Tibial nerve (tissue), 4 donors: ENCODE results near the gene PRR16. TPM values are rescaled to one million over a fixed set of nuclear protein-coding genes. Genes with fewer than 3 reads are reported as not detected.

Source experiments
- DNase-seq, 2 donors: peaks; one replicate each; pipeline ENCODE4 v3.0.0-alpha.2; 2019; ENCODE audit warnings: low spot score in 2 of 2
- H3K27ac ChIP-seq, 4 donors: fragments of 200-600 bp; sonication (generic) in 3 of 4; one replicate each; pipeline ENCODE4 v1.5.1; 2017 to 2019; ENCODE audit warnings: mild to moderate bottlenecking in 1 of 4
- H3K27me3 ChIP-seq, 2 donors: fragments of 200-600 bp; sonication (generic) in 1 of 2; one replicate each; pipeline versions ENCODE4 v1.5.1 to v1.6.0; 2017 to 2019
- H3K36me3 ChIP-seq, 3 donors: fragments of 200-600 bp; sonication (generic); one replicate each; pipeline ENCODE4 v1.5.1; 2018 to 2019
- H3K4me1 ChIP-seq, 4 donors: fragments of 200-600 bp; sonication (generic) in 3 of 4; one replicate each; pipeline ENCODE4 v1.5.1; 2017 to 2019
- H3K4me3 ChIP-seq, 4 donors: fragments of 200-600 bp; sonication (generic) in 3 of 4; one replicate each; pipeline ENCODE4 v1.5.1; 2017 to 2019; ENCODE audit warnings: mild to moderate bottlenecking in 1 of 4, moderate library complexity in 1 of 4
- H3K9me3 ChIP-seq, 4 donors: fragments of 200-600 bp; sonication (generic) in 3 of 4; one replicate each; pipeline ENCODE4 v1.5.1; 2017 to 2019
- EP300 ChIP-seq, 2 donors: sonication (generic); formaldehyde crosslinking; IDR thresholded peaks; one replicate each; pipeline ENCODE4 v1.6.1; 2017; ENCODE audit warnings: antibody characterized with exemption in 2 of 2, mild to moderate bottlenecking in 1 of 2
- POLR2A ChIP-seq, 2 donors: fragments of 450-650 bp; IDR thresholded peaks; one replicate each; pipeline ENCODE4 v1.6.1; 2017; ENCODE audit warnings: antibody characterized with exemption in 2 of 2, mild to moderate bottlenecking in 2 of 2, moderate library complexity in 2 of 2
- WGBS, 2 donors: methylation state at CpG; one replicate each; pipeline ENCODE4 v1.1.5; 2018; 5-methylcytosine and 5-hydroxymethylcytosine counted together
- total RNA-seq, 4 donors: library from RNA; depleted of rRNA; stranded (reverse); fragments of >200 nt; gene quantifications; one replicate each; pipeline ENCODE4 v1.1.0, GENCODE V29; 2016
- TF ChIP-seq, protein P1 (sequence below), 5 experiments: fragments of 200-600 bp in 3 of 5; fragments of 450-650 bp in 2 of 5; sonication (generic) in 3 of 5; IDR thresholded peaks; one replicate each; pipeline ENCODE4 v1.5.1; 2016 to 2019; ENCODE audit warnings: antibody characterized with exemption in 5 of 5, mild to moderate bottlenecking in 3 of 5, moderate library complexity in 2 of 5

PRR16 gene
- total RNA-seq, 4 donors from 2014 or later, result 2.1 to 5.1 (median 2.5) TPM; not detected in 1

DNA sequence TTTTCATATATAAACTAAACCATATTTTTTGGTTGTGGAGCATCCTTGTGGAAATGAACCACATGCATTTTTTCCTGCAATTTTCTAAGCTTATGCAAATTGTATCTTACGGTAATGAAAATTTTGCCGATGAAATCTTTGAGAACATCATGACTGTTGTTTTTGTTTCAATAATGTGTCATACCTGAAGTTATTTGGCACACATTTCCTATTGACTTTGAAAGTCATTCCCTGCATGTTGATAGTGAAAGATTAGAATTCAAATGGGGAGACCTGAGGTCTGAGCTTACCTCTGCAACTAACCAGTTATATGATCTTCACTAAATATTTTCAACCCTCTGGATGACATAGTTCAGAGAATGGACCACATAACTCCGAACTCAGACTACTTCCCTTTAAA is 88.5 kb downstream of the PRR16 start:
- Histone ChIP-seq H3K9me3 (no peaks in the 10 kb centered on the region), H3K27ac (no peak overlapping the region), H3K36me3 (no peaks in the 10 kb centered on the region), H3K4me1 (no peaks in the 10 kb centered on the region), H3K4me3 (no peak overlapping the region), H3K27me3 (no peaks in the 10 kb centered on the region)
- no peak for DNase-seq
- WGBS, 2 donors, result 90 to 92% methylated on average over 3 of the region's 3 CpGs
- no peak for TF ChIP-seq EP300 (IDR thresholded peaks at IDR 0.05)
- TF ChIP-seq, protein P1, sequence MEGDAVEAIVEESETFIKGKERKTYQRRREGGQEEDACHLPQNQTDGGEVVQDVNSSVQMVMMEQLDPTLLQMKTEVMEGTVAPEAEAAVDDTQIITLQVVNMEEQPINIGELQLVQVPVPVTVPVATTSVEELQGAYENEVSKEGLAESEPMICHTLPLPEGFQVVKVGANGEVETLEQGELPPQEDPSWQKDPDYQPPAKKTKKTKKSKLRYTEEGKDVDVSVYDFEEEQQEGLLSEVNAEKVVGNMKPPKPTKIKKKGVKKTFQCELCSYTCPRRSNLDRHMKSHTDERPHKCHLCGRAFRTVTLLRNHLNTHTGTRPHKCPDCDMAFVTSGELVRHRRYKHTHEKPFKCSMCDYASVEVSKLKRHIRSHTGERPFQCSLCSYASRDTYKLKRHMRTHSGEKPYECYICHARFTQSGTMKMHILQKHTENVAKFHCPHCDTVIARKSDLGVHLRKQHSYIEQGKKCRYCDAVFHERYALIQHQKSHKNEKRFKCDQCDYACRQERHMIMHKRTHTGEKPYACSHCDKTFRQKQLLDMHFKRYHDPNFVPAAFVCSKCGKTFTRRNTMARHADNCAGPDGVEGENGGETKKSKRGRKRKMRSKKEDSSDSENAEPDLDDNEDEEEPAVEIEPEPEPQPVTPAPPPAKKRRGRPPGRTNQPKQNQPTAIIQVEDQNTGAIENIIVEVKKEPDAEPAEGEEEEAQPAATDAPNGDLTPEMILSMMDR (IDR thresholded peaks at IDR 0.05), result no peak
- TF ChIP-seq POLR2A (IDR thresholded peaks at IDR 0.05), result no peak

DNA sequence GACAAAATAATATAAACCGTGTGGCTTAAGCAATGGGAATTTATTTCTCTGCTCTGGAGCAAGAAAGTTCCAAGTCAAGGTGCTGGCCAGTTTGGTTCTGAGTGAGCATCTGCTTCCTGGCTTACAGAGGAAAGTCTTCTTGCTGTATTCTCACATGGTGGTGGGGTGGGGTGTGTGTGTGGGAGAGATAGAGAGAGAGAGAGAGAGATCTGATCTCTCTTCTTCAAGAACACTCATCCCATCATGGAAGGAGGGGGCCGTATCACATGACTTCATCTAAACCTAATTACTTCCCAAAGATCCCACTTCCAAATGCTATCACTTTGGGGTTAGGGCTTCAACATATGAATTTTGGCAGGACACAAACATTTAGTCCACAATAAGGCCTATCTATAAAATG is 91.2 kb downstream of the PRR16 start:
- peaks cover 0 to 5% (median 0%) of the 10 kb centered on the region in 4 donors for H3K9me3 ChIP-seq
- H3K27me3 ChIP-seq, result no peaks in the 10 kb centered on the region
- DNase-seq, result no peak
- H3K27ac ChIP-seq, result no peak overlapping the region
- H3K4me3 ChIP-seq, result no peak overlapping the region
- H3K36me3 ChIP-seq, result no peaks in the 10 kb centered on the region
- no peaks in the 10 kb centered on the region for H3K4me1 ChIP-seq
- WGBS, 2 donors, result 81 to 85% methylated on average over 2 of the region's 2 CpGs
- TF ChIP-seq, protein P1 (IDR thresholded peaks at IDR 0.05), result no peak

DNA sequence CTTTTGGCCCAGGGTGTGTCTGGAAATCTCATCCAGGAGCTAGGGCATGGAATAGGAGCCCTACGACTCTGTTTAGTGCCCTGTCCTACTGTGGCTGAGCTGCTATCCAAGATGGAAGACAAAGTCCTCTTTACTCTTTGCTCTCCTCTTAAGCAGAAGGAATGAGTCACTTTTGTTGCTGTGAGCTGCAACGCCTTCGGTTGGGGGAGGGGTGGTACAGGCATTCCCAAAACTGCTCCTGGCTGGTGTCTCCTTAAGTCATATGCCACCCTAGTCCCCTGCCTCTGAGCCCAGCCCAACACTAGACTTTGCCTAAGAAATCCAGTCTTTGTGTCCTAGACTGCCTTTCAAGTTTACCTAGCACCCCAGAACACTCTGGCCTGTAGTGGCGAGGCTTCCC is 99.9 kb downstream of the PRR16 start:
- WGBS, 2 donors, result 92% methylated on average over 4 of the region's 4 CpGs
- no peaks in the 10 kb centered on the region for H3K36me3 ChIP-seq
- H3K9me3 ChIP-seq, result peaks cover 0 to 5% (median 0%) of the 10 kb centered on the region in 4 donors
- DNase-seq, result no peak
- no peak overlapping the region for H3K4me3 ChIP-seq
- no peak for TF ChIP-seq POLR2A (IDR thresholded peaks at IDR 0.05)
- TF ChIP-seq, protein P1 (IDR thresholded peaks at IDR 0.05), result no peak
- H3K27me3 ChIP-seq, result no peaks in the 10 kb centered on the region
- no peaks in the 10 kb centered on the region for H3K4me1 ChIP-seq
- H3K27ac ChIP-seq, result no peak overlapping the region

DNA sequence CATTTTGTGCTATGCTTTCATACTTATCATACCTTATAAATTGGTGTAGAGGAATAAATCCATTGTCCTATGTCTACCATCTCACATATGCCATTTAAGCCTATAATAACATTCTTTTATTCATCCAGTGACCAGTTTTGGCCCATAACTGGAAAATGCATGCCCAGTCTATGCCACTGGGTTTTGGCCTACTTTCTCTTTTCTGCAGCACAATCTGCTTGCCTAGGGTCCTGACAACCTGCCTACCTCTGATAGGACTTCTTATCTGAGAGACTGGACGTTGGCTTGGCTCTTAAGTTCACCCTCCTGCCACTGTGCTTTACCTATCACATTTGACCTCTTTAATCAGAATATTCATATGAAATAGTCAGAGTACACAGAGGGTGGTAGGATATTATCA is 103.0 kb downstream of the PRR16 start:
- Histone ChIP-seq H3K36me3 (no peaks in the 10 kb centered on the region), H3K4me1 (no peaks in the 10 kb centered on the region), H3K4me3 (no peak overlapping the region), H3K27ac (no peak overlapping the region), H3K27me3 (no peaks in the 10 kb centered on the region), H3K9me3 (no peaks in the 10 kb centered on the region)
- DNase-seq, result no peak
- 62 to 73% methylated on average over 1 of the region's 1 CpG for WGBS, 2 donors
- TF ChIP-seq, protein P1 (IDR thresholded peaks at IDR 0.05), result no peak

DNA sequence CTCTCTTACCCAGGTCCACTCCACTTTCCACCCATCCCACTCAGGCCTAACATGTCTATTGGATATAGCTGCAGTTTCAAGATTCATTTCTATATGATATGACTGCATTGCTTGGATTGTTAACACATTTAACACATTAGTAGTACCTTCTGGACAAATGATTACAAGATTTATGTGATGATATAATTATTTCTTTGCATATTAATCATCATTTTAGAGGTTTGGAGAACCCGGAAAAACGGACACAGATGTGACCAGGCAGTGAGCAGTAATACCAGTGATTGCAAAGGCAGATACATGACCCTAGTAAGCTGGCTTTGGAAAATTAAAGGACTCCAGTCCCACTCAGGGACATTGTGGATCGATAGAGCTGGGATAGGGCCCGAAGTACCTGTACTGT is 103.8 kb downstream of the PRR16 start:
- Histone ChIP-seq H3K4me3 (no peak overlapping the region), H3K4me1 (no peaks in the 10 kb centered on the region), H3K27ac (no peak overlapping the region), H3K9me3 (no peaks in the 10 kb centered on the region), H3K27me3 (no peaks in the 10 kb centered on the region), H3K36me3 (no peaks in the 10 kb centered on the region)
- 76 to 91% methylated on average over 4 of the region's 4 CpGs for WGBS, 2 donors
- no peak for DNase-seq
- no peak for TF ChIP-seq EP300 (IDR thresholded peaks at IDR 0.05)
- TF ChIP-seq, protein P1 (IDR thresholded peaks at IDR 0.05), result no peak
